Chondrocyte (in vitro differentiated cells): ENCODE results near the gene BICDL2. TPM values are rescaled to one million over a fixed set of nuclear protein-coding genes. Genes with fewer than 3 reads are reported as not detected.

ENCODE experiments used
- DNase-seq: peaks from one replicate; pipeline ENCODE4 v3.0.0; 2021; ENCODE audit warnings: mixed read lengths, low spot score
- H3K27ac Mint-ChIP-seq: one replicate; pipeline ENCODE4 v1.8.0; 2021; ENCODE audit warnings: mild to moderate bottlenecking, moderate library complexity, mixed read lengths; ENCODE audit not compliant: unreplicated experiment
- H3K27me3 Mint-ChIP-seq: 2 replicates; pipeline ENCODE4 v1.8.0; 2021; ENCODE audit warnings: low read depth, mixed read lengths
- H3K36me3 Mint-ChIP-seq: 2 replicates; pipeline ENCODE4 v1.8.0; 2021; ENCODE audit warnings: low read depth, mixed read lengths
- H3K4me1 Mint-ChIP-seq: 2 replicates; pipeline ENCODE4 v1.8.0; 2021; ENCODE audit warnings: low read depth, mild to moderate bottlenecking, mixed read lengths
- H3K4me3 Mint-ChIP-seq: one replicate; pipeline ENCODE4 v1.8.0; 2021; ENCODE audit warnings: mild to moderate bottlenecking, moderate library complexity, mixed read lengths; ENCODE audit not compliant: unreplicated experiment
- H3K9me3 Mint-ChIP-seq: 2 replicates; pipeline ENCODE4 v1.8.0; 2021; ENCODE audit warnings: low read depth, mixed read lengths
- CTCF ChIP-seq: fragments of 200-600 bp; sonication (generic); IDR thresholded peaks from 2 replicates; pipeline ENCODE4 v1.5.0; 2021; ENCODE audit warnings: antibody characterized with exemption, mild to moderate bottlenecking, moderate library complexity
- total RNA-seq: library from RNA; stranded (reverse); gene quantifications from 3 replicates; pipeline ENCODE4 v1.2.1, GENCODE V29; 2021

Gene BICDL2
- total RNA-seq, 1 donor from 2014 or later = not detected

DNA sequence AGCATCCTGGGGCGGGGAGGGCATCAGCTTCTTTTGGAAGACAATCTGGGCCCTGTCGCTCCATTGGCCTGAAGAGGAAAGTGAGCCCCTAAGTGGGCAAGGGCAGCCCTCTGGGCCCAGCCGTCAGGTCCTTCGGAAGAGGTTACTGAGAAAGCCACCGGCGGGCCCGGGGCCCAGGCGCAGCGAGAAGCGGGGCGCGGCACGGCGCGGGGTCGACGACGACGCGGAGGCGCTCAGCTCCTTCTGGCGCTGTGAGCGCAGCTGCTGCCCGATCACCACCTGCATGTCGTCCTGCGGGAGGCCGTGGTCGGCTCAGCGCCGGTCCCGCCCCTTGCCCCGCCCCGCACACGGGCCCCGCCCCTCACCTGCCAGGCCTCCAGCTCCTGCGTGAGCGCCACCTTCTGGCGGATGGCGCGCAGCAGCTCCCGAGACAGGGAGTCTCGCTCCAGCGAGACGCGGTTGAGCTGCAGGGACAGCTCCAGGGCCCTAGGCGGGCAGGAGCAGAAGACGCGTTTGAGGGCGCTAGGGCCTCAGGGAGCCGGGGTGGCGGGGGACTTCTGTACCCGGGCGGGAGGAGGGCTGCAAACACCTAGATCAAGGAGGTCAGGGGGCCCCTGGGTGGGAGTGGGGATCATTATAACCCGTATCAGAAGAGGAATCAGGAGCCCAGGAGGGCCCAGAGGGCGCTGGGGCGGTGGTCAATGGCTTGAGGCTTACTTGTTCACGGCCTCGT, 8.6 kb downstream of the BICDL2 start:
- Mint-ChIP-seq H3K36me3 (peaks cover 11% of the 10 kb centered on the region), H3K9me3 (no peaks in the 10 kb centered on the region), H3K4me3 (no peak overlapping the region), H3K4me1 (peaks cover 9% of the 10 kb centered on the region), H3K27ac (no peak overlapping the region), H3K27me3 (peaks cover 9% of the 10 kb centered on the region)
- peak; percentile 80 for DNase-seq
- TF ChIP-seq CTCF = peak; percentile 85

- DNase-seq = no peak
- TF ChIP-seq CTCF = no peak
- no peak overlapping the region for H3K4me3 Mint-ChIP-seq
- peaks cover 16% of the 10 kb centered on the region for H3K4me1 Mint-ChIP-seq
- no peaks in the 10 kb centered on the region for H3K9me3 Mint-ChIP-seq
- peaks cover 11% of the 10 kb centered on the region for H3K36me3 Mint-ChIP-seq
- H3K27ac Mint-ChIP-seq = no peak overlapping the region
- peaks cover 2% of the 10 kb centered on the region for H3K27me3 Mint-ChIP-seq
Observed at GRCh38 chr16:3027489-3027795, 9.3 kb downstream of the BICDL2 start.

DNA sequence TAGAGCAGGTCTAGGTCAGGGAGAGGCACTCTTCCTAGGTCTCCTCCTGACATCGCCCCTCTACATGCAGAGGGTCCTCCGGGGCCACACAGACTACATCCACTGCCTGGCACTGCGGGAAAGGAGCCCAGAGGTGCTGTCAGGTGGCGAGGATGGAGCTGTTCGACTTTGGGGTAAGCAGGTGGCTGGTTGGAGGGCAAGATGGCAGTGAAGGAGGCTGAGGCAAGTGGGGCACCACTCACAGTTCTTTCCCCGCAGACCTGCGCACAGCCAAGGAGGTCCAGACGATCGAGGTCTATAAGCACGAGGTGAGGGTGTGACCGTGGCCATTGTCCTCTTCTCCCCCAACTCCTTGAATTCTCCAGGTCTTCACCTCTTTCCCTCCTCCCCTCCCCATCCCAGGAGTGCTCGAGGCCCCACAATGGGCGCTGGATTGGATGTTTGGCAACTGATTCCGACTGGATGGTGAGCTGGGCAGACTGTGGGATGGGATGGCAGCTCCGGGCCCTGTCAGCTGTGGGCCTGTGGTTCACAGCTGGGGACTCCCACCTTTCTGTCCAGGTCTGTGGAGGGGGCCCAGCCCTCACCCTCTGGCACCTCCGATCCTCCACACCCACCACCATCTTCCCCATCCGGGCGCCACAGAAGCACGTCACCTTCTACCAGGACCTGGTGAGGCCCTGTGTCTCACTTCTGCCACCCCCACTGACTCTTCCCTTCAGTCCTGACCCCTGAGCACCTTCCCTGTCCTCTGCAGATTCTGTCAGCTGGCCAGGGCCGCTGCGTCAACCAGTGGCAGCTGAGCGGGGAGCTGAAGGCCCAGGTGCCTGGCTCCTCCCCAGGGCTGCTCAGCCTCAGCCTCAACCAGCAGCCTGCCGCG, 9.9 kb downstream of the BICDL2 start:
- peaks cover 22% of the 10 kb centered on the region for H3K4me1 Mint-ChIP-seq
- DNase-seq = no peak
- peaks cover 12% of the 10 kb centered on the region for H3K36me3 Mint-ChIP-seq
- no peak for TF ChIP-seq CTCF
- H3K27ac Mint-ChIP-seq = no peak overlapping the region
- no peaks in the 10 kb centered on the region for H3K9me3 Mint-ChIP-seq
- H3K4me3 Mint-ChIP-seq = no peak overlapping the region
- no peaks in the 10 kb centered on the region for H3K27me3 Mint-ChIP-seq

GRCh38 chr16:3026003-3026378, 10.8 kb downstream of the BICDL2 start:
- no peak for TF ChIP-seq CTCF
- Mint-ChIP-seq H3K36me3 (peaks cover 18% of the 10 kb centered on the region), H3K27ac (no peak overlapping the region), H3K4me1 (peaks cover 25% of the 10 kb centered on the region), H3K27me3 (no peaks in the 10 kb centered on the region), H3K9me3 (no peaks in the 10 kb centered on the region), H3K4me3 (no peak overlapping the region)
- DNase-seq = no peak

DNA sequence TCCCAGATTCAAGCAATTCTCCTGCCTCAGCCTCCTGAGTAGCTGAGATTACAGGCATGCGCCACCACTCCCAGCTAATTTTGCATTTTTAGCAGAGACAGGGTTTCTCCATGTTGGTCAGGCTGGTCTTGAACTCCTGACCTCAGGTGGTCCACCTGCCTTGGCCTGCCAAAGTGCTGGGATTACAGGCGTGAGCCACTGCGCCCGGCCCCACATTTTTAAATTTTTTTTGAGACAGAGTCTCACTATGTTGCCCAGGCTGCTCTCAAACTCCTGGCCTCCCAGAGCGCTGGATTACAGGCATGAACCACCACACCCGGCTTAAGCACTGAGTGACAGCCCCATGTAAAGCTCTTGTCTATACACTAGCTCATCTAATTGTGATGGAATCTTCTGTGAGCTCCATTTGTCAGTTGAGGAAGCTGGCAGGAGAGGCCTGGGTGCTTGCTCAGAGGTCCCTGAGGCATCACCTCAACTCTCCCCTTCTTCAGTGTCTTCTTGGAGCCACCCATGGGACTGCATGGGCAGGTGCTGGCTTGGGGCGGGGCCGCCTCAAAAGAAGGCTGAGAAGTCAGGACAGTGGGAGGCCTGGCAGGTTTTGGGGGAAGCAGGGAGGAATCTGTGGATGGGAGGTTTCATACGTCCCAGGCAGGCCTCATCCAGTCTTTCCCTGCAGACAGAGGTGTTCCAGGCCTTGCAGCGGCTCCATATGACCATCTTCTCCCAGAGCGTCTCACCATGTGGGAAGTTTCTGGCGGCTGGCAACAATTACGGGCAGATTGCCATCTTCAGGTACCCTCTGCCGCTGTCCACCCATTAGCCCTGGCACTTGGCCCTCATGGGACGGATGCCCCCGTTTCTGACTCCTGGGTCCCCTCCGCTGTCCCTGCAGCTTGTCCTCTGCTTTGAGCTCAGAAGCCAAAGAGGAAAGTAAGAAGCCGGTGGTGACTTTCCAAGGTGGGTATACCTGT, 11.4 kb downstream of the BICDL2 start:
- peaks cover 18% of the 10 kb centered on the region for H3K36me3 Mint-ChIP-seq
- no peaks in the 10 kb centered on the region for H3K27me3 Mint-ChIP-seq
- no peak for DNase-seq
- peaks cover 25% of the 10 kb centered on the region for H3K4me1 Mint-ChIP-seq
- H3K9me3 Mint-ChIP-seq = no peaks in the 10 kb centered on the region
- peak overlapping the region; percentile 12 for H3K4me3 Mint-ChIP-seq
- no peak for TF ChIP-seq CTCF
- H3K27ac Mint-ChIP-seq = no peak overlapping the region
